ENCODE results near the gene BIN2. TPM values are rescaled to one million over a fixed set of nuclear protein-coding genes. Genes with fewer than 3 reads are reported as not detected.
A peak's percentile ranks its signal among the peaks of the same experiment; 100 is the strongest.

The BIN2 gene
- not detected in 2 replicates for total RNA-seq
- not detected in 2 replicates for polyA plus RNA-seq
- not detected in 2 replicates for polyA plus RNA-seq (2012)
- polyA minus RNA-seq (ENCODE audit: low replicate concordance), result not detected in 2 replicates

GRCh38 chr12:51323966-51324895, at the start of gene BIN2:
TSS of gene BIN2 (minus strand) at chr12:51324174. CDS start at chr12:51324102, 72 bp downstream.
- no peaks in the 10 kb centered on the region for H3K79me2 ChIP-seq (ENCODE audit: control insufficient read depth, insufficient read depth, low read length)
- H3K27me3 ChIP-seq (ENCODE audit: control insufficient read depth, insufficient read depth, low read length), result no peaks in the 10 kb centered on the region
- no peaks in the 10 kb centered on the region for H3K36me3 ChIP-seq (ENCODE audit: control insufficient read depth, insufficient read depth, low read length)
- H4K20me1 ChIP-seq (ENCODE audit: control insufficient read depth, extremely low read depth, insufficient read depth, low read length), result no peaks in the 10 kb centered on the region
- no peak within 1 kb of the TSS for H3K4me3 ChIP-seq (replicated peaks in 1 of 4; ENCODE audit: control extremely low read depth in 1 of 4, insufficient read depth in 1 of 4, low read depth in 3 of 4, low read length in 4 of 4)
- no peaks in the 10 kb centered on the region for H3K4me1 ChIP-seq (ENCODE audit: control insufficient read depth, extremely low read depth, insufficient read depth, low read length)
- H3K9ac ChIP-seq (ENCODE audit: insufficient read depth, low read length), result no peak within 1 kb of the TSS
- no peak within 1 kb of the TSS for H2AFZ ChIP-seq (ENCODE audit: low read length)
- TF ChIP-seq CTCF (conservative IDR thresholded peaks at IDR 0.05 in 1 of 2, IDR thresholded peaks at IDR 0.05 in 1 of 2; ENCODE audit: low read depth in 1 of 2, low read length in 2 of 2) (no peak), EZH2 (IDR thresholded peaks at IDR 0.05; ENCODE audit: low read length, missing control alignments) (no peak)
- no peak within 1 kb of the TSS for H3K4me2 ChIP-seq (ENCODE audit: extremely low read depth, insufficient read depth, low read length)
- no peak within 1 kb of the TSS for H3K27ac ChIP-seq (ENCODE audit: insufficient read depth, low read length)
- no peak for DNase-seq (ENCODE audit: low read depth in 2 of 2)
- no peaks in the 10 kb centered on the region for H3K9me3 ChIP-seq (ENCODE audit: control insufficient read depth, insufficient read depth, low read depth, low read length)

GRCh38 chr12:51373187-51373586, 49.2 kb upstream of the BIN2 start:
- Histone ChIP-seq H3K9me3 (ENCODE audit: control insufficient read depth, insufficient read depth, low read depth, low read length) (no peaks in the 10 kb centered on the region), H3K79me2 (ENCODE audit: control insufficient read depth, insufficient read depth, low read length) (no peaks in the 10 kb centered on the region), H4K20me1 (ENCODE audit: control insufficient read depth, extremely low read depth, insufficient read depth, low read length) (no peaks in the 10 kb centered on the region), H3K4me1 (ENCODE audit: control insufficient read depth, extremely low read depth, insufficient read depth, low read length) (peaks cover 31% of the 10 kb centered on the region), H3K36me3 (ENCODE audit: control insufficient read depth, insufficient read depth, low read length) (peaks cover 14% of the 10 kb centered on the region), H2AFZ (ENCODE audit: low read length) (no peak overlapping the region), H3K27ac (ENCODE audit: insufficient read depth, low read length) (no peak overlapping the region), H3K4me2 (ENCODE audit: extremely low read depth, insufficient read depth, low read length) (no peak overlapping the region), H3K9ac (ENCODE audit: insufficient read depth, low read length) (no peak overlapping the region), H3K27me3 (ENCODE audit: control insufficient read depth, insufficient read depth, low read length) (no peaks in the 10 kb centered on the region), H3K4me3 (replicated peaks in 1 of 4; ENCODE audit: control extremely low read depth in 1 of 4, insufficient read depth in 1 of 4, low read depth in 3 of 4, low read length in 4 of 4) (no peak overlapping the region)
- TF ChIP-seq EZH2 (IDR thresholded peaks at IDR 0.05; ENCODE audit: low read length, missing control alignments) (no peak), CTCF (conservative IDR thresholded peaks at IDR 0.05 in 1 of 2, IDR thresholded peaks at IDR 0.05 in 1 of 2; ENCODE audit: low read depth in 1 of 2, low read length in 2 of 2) (no peak)
- no peak for DNase-seq (ENCODE audit: low read depth in 2 of 2)

GRCh38 chr12:51372021-51372420, 48.0 kb upstream of the BIN2 start:
- no peaks in the 10 kb centered on the region for H3K79me2 ChIP-seq (ENCODE audit: control insufficient read depth, insufficient read depth, low read length)
- no peaks in the 10 kb centered on the region for H3K9me3 ChIP-seq (ENCODE audit: control insufficient read depth, insufficient read depth, low read depth, low read length)
- H3K4me2 ChIP-seq (ENCODE audit: extremely low read depth, insufficient read depth, low read length), result peak overlapping the region; percentile 49
- H3K4me1 ChIP-seq (ENCODE audit: control insufficient read depth, extremely low read depth, insufficient read depth, low read length), result peaks cover 31% of the 10 kb centered on the region
- H3K9ac ChIP-seq (ENCODE audit: insufficient read depth, low read length), result no peak overlapping the region
- no peaks in the 10 kb centered on the region for H4K20me1 ChIP-seq (ENCODE audit: control insufficient read depth, extremely low read depth, insufficient read depth, low read length)
- DNase-seq (ENCODE audit: low read depth in 2 of 2), result no peak
- TF ChIP-seq EZH2 (IDR thresholded peaks at IDR 0.05; ENCODE audit: low read length, missing control alignments) (no peak), CTCF (conservative IDR thresholded peaks at IDR 0.05 in 1 of 2, IDR thresholded peaks at IDR 0.05 in 1 of 2; ENCODE audit: low read depth in 1 of 2, low read length in 2 of 2) (no peak)
- H3K27ac ChIP-seq (ENCODE audit: insufficient read depth, low read length), result peak overlapping the region; percentile 72
- H2AFZ ChIP-seq (ENCODE audit: low read length), result no peak overlapping the region
- no peak overlapping the region for H3K4me3 ChIP-seq (replicated peaks in 1 of 4; ENCODE audit: control extremely low read depth in 1 of 4, insufficient read depth in 1 of 4, low read depth in 3 of 4, low read length in 4 of 4)
- peaks cover 9% of the 10 kb centered on the region for H3K36me3 ChIP-seq (ENCODE audit: control insufficient read depth, insufficient read depth, low read length)
- no peaks in the 10 kb centered on the region for H3K27me3 ChIP-seq (ENCODE audit: control insufficient read depth, insufficient read depth, low read length)
